Activated naive CD4-positive, alpha-beta T cell treated with anti-CD3 and anti-CD28 coated beads, Interleukin-2, amount 10 ng/mL, durations not matched to agents 7 days and 5 days (primary cell): ENCODE data around the gene TSPYL2.

Experiments
- CTCF ChIA-PET: fragments of 350-600 bp; sonication (Branson Sonifier 250); formaldehyde crosslinking; loops from one replicate; lab custom pipeline; 2021; ENCODE audit warnings: antibody characterized with exemption; lab: Charles Lee
- DNase-seq: peaks from one replicate; pipeline ENCODE4 v3.0.0-alpha.2; 2020
- H3K27ac Mint-ChIP-seq: one replicate; pipeline ENCODE4 v1.8.0; 2021; ENCODE audit warnings: mild to moderate bottlenecking, moderate library complexity, mixed read lengths
- H3K27me3 Mint-ChIP-seq: one replicate; pipeline ENCODE4 v1.8.0; 2021; ENCODE audit warnings: mild to moderate bottlenecking, mixed read lengths
- H3K36me3 Mint-ChIP-seq: one replicate; pipeline ENCODE4 v1.8.0; 2021; ENCODE audit warnings: mixed read lengths
- H3K4me1 Mint-ChIP-seq: one replicate; pipeline ENCODE4 v1.8.0; 2021; ENCODE audit warnings: mixed read lengths
- H3K4me3 Mint-ChIP-seq: one replicate; pipeline ENCODE4 v1.8.0; 2021; ENCODE audit warnings: mild to moderate bottlenecking, moderate library complexity, mixed read lengths
- H3K9me3 Mint-ChIP-seq: one replicate; pipeline ENCODE4 v1.8.0; 2021; ENCODE audit warnings: mixed read lengths

Gene TSPYL2

DNA sequence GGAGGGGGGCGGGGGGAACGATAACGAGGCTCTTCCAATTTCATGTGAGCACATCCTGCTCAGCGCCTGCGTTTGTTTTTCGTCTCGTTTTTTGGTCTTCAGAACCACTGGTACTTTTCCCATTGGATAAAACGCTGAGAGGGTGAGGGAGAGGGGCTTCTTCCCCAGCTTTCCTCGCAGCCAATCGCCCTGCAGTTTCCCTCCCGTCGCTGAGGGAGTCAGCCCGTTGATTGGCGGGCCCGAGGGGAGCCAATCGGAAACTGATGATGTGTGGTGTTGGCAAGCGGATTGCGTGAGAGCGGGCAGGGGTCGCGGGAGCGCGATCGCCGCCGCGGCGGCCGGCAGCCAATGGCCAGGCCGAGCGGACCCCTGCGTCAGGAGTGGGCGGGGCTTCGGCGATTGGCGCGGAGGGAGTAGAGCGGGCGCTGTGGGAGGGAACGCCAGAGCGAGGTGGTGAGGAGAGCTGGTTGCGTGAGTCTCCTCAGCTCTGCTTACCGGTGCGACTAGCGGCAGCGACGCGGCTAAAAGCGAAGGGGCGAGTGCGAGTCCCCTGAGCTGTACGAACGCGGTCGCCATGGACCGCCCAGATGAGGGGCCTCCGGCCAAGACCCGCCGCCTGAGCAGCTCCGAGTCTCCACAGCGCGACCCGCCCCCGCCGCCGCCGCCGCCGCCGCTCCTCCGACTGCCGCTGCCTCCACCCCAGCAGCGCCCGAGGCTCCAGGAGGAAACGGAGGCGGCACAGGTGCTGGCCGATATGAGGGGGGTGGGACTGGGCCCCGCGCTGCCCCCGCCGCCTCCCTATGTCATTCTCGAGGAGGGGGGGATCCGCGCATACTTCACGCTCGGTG is at the start of gene TSPYL2:
Gene TSPYL2 (plus strand): TSS at position 443 of the 848 bp plus-strand sequence. CDS start 132 bp downstream, at position 575.
- H3K27me3 Mint-ChIP-seq: peaks cover 4% of the 10 kb centered on the region
- peak; percentile 95 for DNase-seq
- CTCF ChIA-PET: no interaction called here
- peaks cover 31% of the 10 kb centered on the region for H3K4me1 Mint-ChIP-seq
- H3K27ac Mint-ChIP-seq: peak within 1 kb of the TSS; percentile 94
- peak within 1 kb of the TSS; percentile 91 for H3K4me3 Mint-ChIP-seq
- no peaks in the 10 kb centered on the region for H3K9me3 Mint-ChIP-seq
- peaks cover 19% of the 10 kb centered on the region for H3K36me3 Mint-ChIP-seq

DNA sequence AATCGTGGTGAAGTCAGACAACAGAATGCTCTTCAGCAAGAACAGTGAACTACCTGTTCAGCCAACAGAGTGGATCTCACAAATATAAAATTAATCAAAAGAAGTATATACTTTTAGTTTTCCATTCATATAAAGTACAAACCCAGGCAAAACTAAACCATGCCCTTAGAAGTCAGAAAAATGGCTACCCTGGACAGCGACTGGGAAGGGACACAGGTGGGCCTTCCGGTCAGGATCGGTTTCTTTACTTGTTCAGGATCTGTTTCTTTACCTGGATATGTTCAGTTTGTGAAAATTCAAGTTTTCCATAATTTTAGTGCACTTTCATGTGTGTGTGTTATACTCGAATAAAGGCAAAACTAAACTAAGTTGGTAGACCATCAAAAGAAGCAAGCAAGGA is 46.0 kb upstream of the TSPYL2 start:
- no peaks in the 10 kb centered on the region for H3K9me3 Mint-ChIP-seq
- no peaks in the 10 kb centered on the region for H3K36me3 Mint-ChIP-seq
- H3K4me1 Mint-ChIP-seq: no peaks in the 10 kb centered on the region
- no peak for DNase-seq
- no peak overlapping the region for H3K27ac Mint-ChIP-seq
- no peak overlapping the region for H3K4me3 Mint-ChIP-seq
- peaks cover 14% of the 10 kb centered on the region for H3K27me3 Mint-ChIP-seq
- CTCF ChIA-PET: no interaction called here

DNA sequence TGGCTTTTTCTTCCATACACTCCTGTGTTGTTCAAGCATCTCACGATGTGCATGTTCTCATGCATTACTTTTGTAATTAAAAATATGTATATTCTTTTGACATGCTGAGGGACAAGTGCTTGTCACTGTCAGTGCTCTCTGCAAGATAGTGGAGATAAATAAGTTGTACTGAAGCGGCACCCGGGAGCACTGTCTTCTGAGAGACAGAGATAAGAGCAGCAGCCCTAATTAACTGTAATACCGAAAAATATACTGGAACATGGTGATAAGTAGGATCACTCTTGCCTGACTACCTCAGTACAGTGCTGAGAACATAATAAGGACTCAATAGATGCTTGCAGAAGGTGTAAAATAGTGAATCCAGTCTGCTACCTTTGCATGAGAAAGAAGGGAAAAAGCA is 42.9 kb upstream of the TSPYL2 start:
- DNase-seq: no peak
- Mint-ChIP-seq H3K4me1 (no peaks in the 10 kb centered on the region), H3K9me3 (no peaks in the 10 kb centered on the region), H3K27me3 (peaks cover 15% of the 10 kb centered on the region), H3K27ac (no peak overlapping the region), H3K4me3 (no peak overlapping the region), H3K36me3 (no peaks in the 10 kb centered on the region)
- CTCF ChIA-PET: no interaction called here

DNA sequence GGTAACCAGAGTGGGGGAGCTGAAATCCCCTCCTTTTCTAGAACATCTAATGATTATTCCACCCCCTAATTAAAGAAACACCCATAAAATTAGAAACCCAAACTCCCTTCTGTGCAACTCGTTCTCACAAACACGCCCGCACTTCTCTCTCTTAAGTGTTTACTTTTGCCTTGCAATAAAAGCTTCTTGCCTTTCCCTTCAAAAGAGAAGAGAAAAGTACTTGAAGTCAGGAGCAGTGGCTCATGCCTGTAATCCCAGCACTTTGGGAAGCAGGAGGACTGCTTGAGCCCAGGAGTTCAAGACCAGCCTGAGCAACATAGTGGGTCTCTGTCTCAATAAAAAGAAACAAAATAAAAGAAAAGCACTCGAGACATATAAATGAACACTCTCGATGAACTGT is 37.2 kb upstream of the TSPYL2 start:
- no peak overlapping the region for H3K4me3 Mint-ChIP-seq
- no peaks in the 10 kb centered on the region for H3K36me3 Mint-ChIP-seq
- DNase-seq: no peak
- CTCF ChIA-PET: no interaction called here
- no peak overlapping the region for H3K27ac Mint-ChIP-seq
- no peaks in the 10 kb centered on the region for H3K9me3 Mint-ChIP-seq
- no peaks in the 10 kb centered on the region for H3K4me1 Mint-ChIP-seq
- H3K27me3 Mint-ChIP-seq: peaks cover 24% of the 10 kb centered on the region

DNA sequence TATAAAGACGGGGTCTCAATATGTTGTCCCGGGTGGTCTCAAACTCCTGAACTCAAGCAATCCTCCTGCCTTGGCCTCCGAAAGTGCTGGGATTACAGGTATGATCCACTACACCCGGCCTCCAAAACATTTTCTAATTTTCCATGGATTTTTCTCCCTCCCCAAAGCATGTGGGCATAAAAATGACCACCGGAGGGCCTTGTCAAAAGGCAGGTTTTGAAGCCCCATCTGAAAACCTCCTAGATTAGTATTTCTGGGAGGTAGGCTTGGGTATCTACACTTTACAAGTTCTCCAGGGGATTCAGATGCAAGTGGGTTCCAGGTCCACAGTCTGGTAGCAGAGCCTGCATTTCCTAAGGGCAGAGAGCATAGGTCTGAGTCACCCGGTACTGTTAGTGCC is 34.9 kb upstream of the TSPYL2 start:
- Mint-ChIP-seq H3K36me3 (no peaks in the 10 kb centered on the region), H3K4me3 (no peak overlapping the region), H3K4me1 (no peaks in the 10 kb centered on the region), H3K9me3 (no peaks in the 10 kb centered on the region), H3K27ac (no peak overlapping the region), H3K27me3 (peaks cover 26% of the 10 kb centered on the region)
- DNase-seq: no peak
- CTCF ChIA-PET: no interaction called here

DNA sequence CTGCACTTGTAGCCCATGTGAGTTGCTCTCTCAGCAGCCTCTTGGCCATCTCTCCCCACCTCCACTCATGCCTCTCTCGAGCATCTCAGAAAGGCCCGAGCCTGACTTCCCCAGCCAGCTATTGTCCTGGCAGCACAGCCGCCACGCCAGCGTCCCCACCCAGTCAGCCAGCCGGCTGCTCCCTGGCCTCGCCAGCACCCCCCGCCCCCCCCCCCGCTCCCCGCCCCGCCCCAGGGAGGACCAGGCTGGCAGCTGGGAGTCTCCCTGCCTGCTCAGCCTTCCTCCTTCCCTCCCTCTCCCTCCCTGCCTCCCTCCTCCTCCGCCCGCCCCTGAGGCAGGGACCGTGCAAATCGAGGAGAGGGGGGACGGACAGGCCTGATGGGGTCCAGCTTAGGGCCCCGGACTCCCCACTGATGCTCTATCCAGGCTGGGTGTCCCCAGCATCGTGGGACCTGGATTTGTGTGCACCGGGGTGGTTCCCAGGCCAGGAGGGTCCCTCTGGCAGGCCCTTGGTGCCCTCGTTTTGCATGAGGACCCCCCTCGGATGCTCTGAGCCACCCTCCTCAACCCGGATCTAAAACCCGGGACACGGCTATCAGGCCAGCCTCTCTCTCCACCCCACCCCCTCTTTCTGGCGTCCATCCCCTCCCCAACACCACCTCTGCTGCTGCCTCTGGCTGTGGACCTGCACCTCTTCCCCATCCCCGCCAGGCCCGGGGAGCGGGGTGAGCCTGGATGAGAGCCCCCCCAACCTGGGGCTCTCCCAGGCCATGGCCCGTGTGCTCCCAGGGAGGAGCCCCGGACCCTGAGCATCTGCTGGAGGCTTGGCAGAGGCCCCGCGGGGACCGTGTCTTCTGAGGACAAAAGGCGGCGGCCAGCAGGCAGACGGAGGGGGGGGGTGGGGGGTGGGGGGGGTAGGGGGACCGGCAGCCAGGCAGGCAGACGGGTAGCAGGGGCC is 33.7 kb upstream of the TSPYL2 start, which contains the start of gene GPR173:
Gene GPR173 (plus strand): TSS at position 621 of the 958 bp plus-strand sequence. CDS start 27,833 bp downstream, outside the sequence.
- H3K4me3 Mint-ChIP-seq: no peak within 1 kb of the TSS

DNA sequence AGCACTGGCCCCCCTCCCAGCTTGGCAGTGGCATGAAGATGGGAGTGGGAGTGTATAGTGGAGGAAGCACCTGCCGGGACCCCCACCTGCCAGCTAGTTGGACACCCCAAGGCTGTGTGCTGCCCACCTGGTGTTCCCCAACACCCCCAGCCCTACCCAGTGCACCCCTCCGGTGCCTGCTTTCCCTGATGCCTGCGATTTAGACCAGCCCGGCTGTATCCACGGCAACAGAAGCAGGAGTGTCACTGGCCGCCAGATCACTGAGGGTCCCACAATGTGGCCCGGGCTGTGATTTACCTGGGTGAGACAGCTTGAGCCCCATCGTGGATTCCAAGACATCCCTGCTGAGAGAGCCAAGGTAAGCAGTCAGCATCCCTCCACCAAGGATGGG is 33.0 kb upstream of the TSPYL2 start:
- Mint-ChIP-seq H3K36me3 (no peaks in the 10 kb centered on the region), H3K9me3 (no peaks in the 10 kb centered on the region), H3K4me1 (peaks cover 3% of the 10 kb centered on the region), H3K27ac (no peak overlapping the region), H3K27me3 (peaks cover 23% of the 10 kb centered on the region), H3K4me3 (no peak overlapping the region)
- CTCF ChIA-PET: no interaction called here
- DNase-seq: no peak

More for the DNA sequence above, 33.7 kb upstream of the TSPYL2 start, which contains the start of gene GPR173:
- Mint-ChIP-seq H3K9me3 (no peaks in the 10 kb centered on the region), H3K27me3 (peaks cover 26% of the 10 kb centered on the region), H3K4me1 (no peaks in the 10 kb centered on the region), H3K36me3 (no peaks in the 10 kb centered on the region), H3K27ac (peak within 1 kb of the TSS; percentile 30)
- DNase-seq: no peak
- CTCF ChIA-PET: no interaction called here

DNA sequence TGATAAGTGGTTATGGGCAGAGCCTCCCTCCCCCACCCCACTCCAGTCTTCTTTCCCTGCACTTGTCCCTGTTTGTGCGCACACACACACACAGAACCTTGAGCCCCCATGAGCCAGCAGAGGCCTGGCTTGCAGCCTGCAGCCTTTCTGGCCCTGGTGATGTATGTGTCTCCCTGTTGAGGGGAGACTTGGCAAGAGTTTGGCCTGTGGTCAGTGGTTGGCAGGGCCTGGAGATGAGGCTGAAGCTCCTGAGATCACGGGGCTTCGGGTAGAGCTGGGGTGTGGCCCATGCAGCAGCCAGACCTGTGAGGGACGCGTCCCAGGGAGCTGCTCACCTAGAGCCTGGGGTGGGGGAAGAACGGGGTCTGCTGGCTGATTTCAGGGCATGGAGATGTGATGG is 31.3 kb upstream of the TSPYL2 start:
- Mint-ChIP-seq H3K27ac (no peak overlapping the region), H3K36me3 (no peaks in the 10 kb centered on the region)
- CTCF ChIA-PET: no interaction called here

DNA sequence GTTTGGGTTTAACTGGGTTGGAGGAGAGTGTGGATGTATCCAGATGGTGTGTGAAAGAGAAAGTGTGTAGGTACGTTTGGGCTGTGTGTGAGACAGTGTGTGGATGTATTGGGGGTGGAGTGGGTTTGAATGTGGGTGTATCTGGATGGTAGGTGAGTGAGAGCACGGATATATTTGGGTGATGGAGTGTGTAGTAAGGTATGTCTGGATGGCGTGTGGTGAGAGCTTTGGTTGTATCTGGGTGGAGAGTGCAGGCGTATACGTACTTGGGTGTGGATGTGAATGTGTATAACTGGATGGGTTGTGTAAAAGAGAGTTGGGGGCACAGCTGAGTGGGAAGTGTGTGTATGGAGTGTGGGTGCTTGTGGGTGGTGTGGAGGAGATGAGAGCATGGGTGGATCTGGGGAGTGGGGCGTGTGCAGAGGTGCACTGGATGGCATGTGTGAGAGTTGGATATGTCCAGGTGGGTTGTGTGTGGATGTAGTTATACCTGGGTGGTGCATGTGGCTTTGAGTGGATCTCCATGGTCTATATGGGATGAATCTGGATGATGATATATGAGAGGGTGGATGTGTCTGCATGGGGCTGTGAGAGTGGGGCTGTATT is 26.8 kb upstream of the TSPYL2 start:
- no peak for DNase-seq
- H3K9me3 Mint-ChIP-seq: no peaks in the 10 kb centered on the region
- H3K27me3 Mint-ChIP-seq: no peaks in the 10 kb centered on the region
- CTCF ChIA-PET: no interaction called here
- no peaks in the 10 kb centered on the region for H3K36me3 Mint-ChIP-seq
- H3K27ac Mint-ChIP-seq: no peak overlapping the region
- no peak overlapping the region for H3K4me3 Mint-ChIP-seq
- peaks cover 3% of the 10 kb centered on the region for H3K4me1 Mint-ChIP-seq

More for the DNA sequence above, 31.3 kb upstream of the TSPYL2 start:
- no peak for DNase-seq
- no peaks in the 10 kb centered on the region for H3K9me3 Mint-ChIP-seq
- peaks cover 16% of the 10 kb centered on the region for H3K27me3 Mint-ChIP-seq
- H3K4me1 Mint-ChIP-seq: peaks cover 3% of the 10 kb centered on the region
- no peak overlapping the region for H3K4me3 Mint-ChIP-seq

DNA sequence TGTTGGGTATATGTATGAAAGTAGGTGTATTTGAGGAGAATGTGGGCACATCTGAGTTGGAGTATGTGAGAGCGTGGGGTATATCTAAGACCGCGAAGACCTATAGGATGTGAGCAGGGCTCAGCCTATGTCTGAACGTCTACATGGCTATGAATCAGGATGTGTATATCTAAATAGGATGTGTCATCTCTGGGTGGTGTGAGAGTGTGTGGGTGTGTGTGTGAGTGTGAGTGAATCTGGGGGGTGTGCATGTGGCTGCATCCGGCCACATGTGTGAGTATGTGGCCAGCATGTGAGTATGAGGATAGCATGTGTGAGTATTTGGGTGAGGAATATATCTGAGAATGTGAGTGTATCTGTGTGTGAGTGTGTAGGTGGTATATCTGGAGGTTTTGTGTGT is 25.9 kb upstream of the TSPYL2 start:
- no peaks in the 10 kb centered on the region for H3K27me3 Mint-ChIP-seq
- H3K4me3 Mint-ChIP-seq: no peak overlapping the region
- H3K36me3 Mint-ChIP-seq: no peaks in the 10 kb centered on the region
- peaks cover 3% of the 10 kb centered on the region for H3K4me1 Mint-ChIP-seq
- H3K9me3 Mint-ChIP-seq: no peaks in the 10 kb centered on the region
- CTCF ChIA-PET: no interaction called here
- DNase-seq: no peak
- H3K27ac Mint-ChIP-seq: no peak overlapping the region

DNA sequence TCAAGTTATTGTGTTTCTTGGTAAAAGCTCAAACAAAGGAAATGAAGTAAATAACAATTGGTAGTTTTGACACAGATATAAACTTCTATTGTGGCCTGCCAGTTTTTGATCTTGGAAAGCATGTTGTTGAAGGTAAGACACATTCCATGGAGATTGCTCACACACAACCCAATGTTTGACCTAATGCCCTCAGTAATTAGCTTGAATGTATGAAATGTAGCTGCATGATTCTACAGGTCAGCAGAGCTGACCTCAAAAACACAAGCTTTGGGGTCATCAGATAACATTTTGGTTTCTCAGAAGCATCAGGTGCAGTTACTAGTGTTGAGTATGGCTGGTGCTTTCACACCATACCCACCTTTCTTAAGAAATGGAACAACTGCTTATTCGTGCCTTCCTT is 17.1 kb upstream of the TSPYL2 start:
- H3K4me1 Mint-ChIP-seq: no peaks in the 10 kb centered on the region
- H3K36me3 Mint-ChIP-seq: no peaks in the 10 kb centered on the region
- H3K27ac Mint-ChIP-seq: no peak overlapping the region
- peaks cover 4% of the 10 kb centered on the region for H3K27me3 Mint-ChIP-seq
- no peak for DNase-seq
- CTCF ChIA-PET: no interaction called here
- no peaks in the 10 kb centered on the region for H3K9me3 Mint-ChIP-seq
- no peak overlapping the region for H3K4me3 Mint-ChIP-seq

DNA sequence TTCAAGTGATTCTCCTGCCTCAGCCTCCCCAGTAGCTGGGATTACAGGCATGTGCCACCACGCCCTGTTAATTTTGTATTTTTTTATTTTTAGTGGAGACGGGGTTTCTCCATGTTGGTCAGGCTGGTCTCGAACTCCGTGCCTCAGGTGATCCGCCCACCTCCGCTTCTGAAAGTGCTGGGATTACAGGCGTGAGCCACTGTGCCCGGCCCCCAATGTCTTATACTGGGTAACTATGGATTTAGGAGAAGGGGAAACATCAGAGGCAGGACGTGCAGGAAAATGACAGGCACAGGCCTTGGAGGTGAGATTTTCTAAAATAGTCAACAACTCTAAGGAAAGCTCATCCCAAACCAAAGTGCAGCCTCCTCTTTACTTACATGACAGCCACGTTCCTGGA is 11.1 kb upstream of the TSPYL2 start:
- Mint-ChIP-seq H3K27ac (no peak overlapping the region), H3K9me3 (no peaks in the 10 kb centered on the region), H3K27me3 (no peaks in the 10 kb centered on the region), H3K4me1 (peaks cover 17% of the 10 kb centered on the region), H3K36me3 (no peaks in the 10 kb centered on the region), H3K4me3 (no peak overlapping the region)
- CTCF ChIA-PET: interaction anchor here (0.7 to 1.5 kb wide), 3 partner anchors 10 to 120 kb away, joined by 3 to 4 read pairs (median 3); no protein-coding TSS in a partner anchor
- no peak for DNase-seq

DNA sequence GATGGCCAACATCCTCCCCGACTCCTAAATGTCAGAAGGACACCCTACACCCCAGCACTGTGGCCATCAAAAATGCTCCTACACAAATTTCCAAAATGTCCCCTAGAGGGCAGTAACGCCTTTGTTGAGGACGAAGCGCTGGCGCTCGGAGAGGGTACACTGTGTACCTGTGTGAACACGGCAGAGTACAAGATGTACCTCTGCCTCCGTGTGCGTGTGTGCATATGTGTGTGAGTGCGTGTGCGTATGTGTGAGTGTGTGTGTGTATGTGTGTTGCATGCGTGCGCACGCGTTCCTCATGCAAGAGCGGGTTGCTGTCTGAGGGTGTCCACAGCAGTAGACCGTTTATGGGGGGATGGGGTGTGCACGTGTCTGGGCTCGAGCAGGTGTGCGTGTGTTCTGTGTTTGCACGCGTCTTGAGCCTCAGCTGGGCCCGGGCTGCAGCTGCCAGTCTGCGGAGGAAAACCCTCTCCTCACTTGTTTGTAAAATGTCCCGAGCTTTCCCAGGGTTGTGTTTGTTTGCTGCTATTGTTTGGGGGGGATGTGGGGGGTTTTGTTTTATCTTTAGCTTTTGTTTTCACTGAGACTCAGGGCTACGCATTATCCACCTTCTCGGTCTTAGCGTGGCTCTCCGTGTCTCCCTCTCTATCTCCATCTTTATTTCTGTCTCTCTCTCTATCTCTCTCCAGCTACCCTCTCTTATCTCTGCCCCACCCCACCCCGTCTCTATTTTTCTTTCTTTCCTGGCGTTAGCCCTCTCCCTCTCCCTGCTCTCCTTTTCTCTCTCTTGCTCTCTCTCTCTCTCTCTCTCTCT is 10.4 kb upstream of the TSPYL2 start:
- H3K36me3 Mint-ChIP-seq: no peaks in the 10 kb centered on the region
- H3K4me3 Mint-ChIP-seq: peak overlapping the region; percentile 70
- H3K27me3 Mint-ChIP-seq: no peaks in the 10 kb centered on the region
- peak overlapping the region; percentile 83 for H3K27ac Mint-ChIP-seq
- DNase-seq: peak; percentile 71
- CTCF ChIA-PET: interaction anchor here (0.9 to 1.5 kb wide), 4 partner anchors 11 to 119 kb away, joined by 3 to 10 read pairs (median 4); no protein-coding TSS in a partner anchor
- H3K9me3 Mint-ChIP-seq: no peaks in the 10 kb centered on the region
- peaks cover 17% of the 10 kb centered on the region for H3K4me1 Mint-ChIP-seq
